Neural cell (in vitro differentiated cells): ENCODE results near the gene FAM219B. TPM values are rescaled to one million over a fixed set of nuclear protein-coding genes. Genes with fewer than 3 reads are reported as not detected.

Experiments
- H2AFZ ChIP-seq: fragments of 200-600, 300-800 bp; sonication (generic), shearing (Covaris generic); 2 replicates; pipeline ENCODE4 v1.6.0; 2014; ENCODE audit warnings: low read depth, mild to moderate bottlenecking, antibody characterized with exemption, low read length, moderate library complexity
- H3F3A ChIP-seq: fragments of 200-600 bp; shearing (Covaris generic); 2 replicates; pipeline ENCODE4 v1.6.1; 2016; ENCODE audit warnings: mild to moderate bottlenecking, moderate library complexity, mixed read lengths, antibody characterized with exemption, low read length; ENCODE audit not compliant: insufficient read depth, poor library complexity, severe bottlenecking
- H3K27ac ChIP-seq: fragments of 200-600, 300-800 bp; sonication (generic), shearing (Covaris generic); 2 replicates; pipeline ENCODE4 v1.5.1; 2014; ENCODE audit warnings: mild to moderate bottlenecking, low read length, moderate library complexity
- H3K27me3 ChIP-seq: fragments of 300-800, 200-600 bp; sonication (generic), shearing (Covaris generic); 2 replicates; pipeline ENCODE4 v1.6.0; 2014; ENCODE audit warnings: mild to moderate bottlenecking, low read depth, low read length, moderate library complexity; ENCODE audit not compliant: insufficient read depth
- H3K36me3 ChIP-seq: fragments of 300-800, 200-600 bp; sonication (generic), shearing (Covaris generic); 2 replicates; pipeline ENCODE4 v1.5.1; 2014; ENCODE audit warnings: mild to moderate bottlenecking, antibody characterized with exemption, low read length, moderate library complexity; ENCODE audit not compliant: insufficient read depth
- H3K4me2 ChIP-seq: fragments of 300-800, 200-600 bp; sonication (generic), shearing (Covaris generic); 2 replicates; pipeline ENCODE4 v1.6.0; 2014; ENCODE audit warnings: mild to moderate bottlenecking, low read length
- H3K4me3 ChIP-seq: fragments of 300-800, 200-600 bp; sonication (generic), shearing (Covaris generic); 2 replicates; pipeline ENCODE4 v1.5.1; 2014; ENCODE audit warnings: mild to moderate bottlenecking, low read length, moderate library complexity
- H3K79me2 ChIP-seq: fragments of 200-600 bp; shearing (Covaris generic); replicated peaks from 2 replicates; pipeline ENCODE4 v1.6.0; 2014; ENCODE audit warnings: mild to moderate bottlenecking, low read length, moderate library complexity; ENCODE audit not compliant: insufficient read depth
- H3K9ac ChIP-seq: fragments of 300-800, 200-600 bp; sonication (generic), shearing (Covaris generic); 2 replicates; pipeline ENCODE4 v1.6.1; 2016; ENCODE audit warnings: mild to moderate bottlenecking, low read length, mixed read lengths
- H3K9me2 ChIP-seq: fragments of 200-600 bp; shearing (Covaris generic); 2 replicates; pipeline ENCODE4 v1.6.1; 2016; ENCODE audit warnings: mild to moderate bottlenecking, low read length, mixed read lengths; ENCODE audit not compliant: insufficient read depth
- H3K9me3 ChIP-seq: fragments of 200-600, 300-800 bp; sonication (generic), shearing (Covaris generic); 2 replicates; pipeline ENCODE4 v1.6.1; 2016; ENCODE audit warnings: mild to moderate bottlenecking, mixed run types, low read length, moderate library complexity, mixed read lengths
- H4K20me1 ChIP-seq: fragments of 200-600 bp; shearing (Covaris generic); 2 replicates; pipeline ENCODE4 v1.6.1; 2016; ENCODE audit warnings: mild to moderate bottlenecking, mixed run types; ENCODE audit not compliant: insufficient read depth
- CTCF ChIP-seq: fragments of 450-650 bp; IDR thresholded peaks from 2 replicates; pipeline ENCODE4 v1.5.1; 2014; ENCODE audit warnings: antibody characterized with exemption, mild to moderate bottlenecking, moderate library complexity; ENCODE audit not compliant: poor library complexity, severe bottlenecking
- EP300 ChIP-seq: fragments of 450-650 bp; conservative IDR thresholded peaks from 2 replicates; pipeline ENCODE4 v1.6.1; 2014; ENCODE audit warnings: antibody characterized with exemption, mild to moderate bottlenecking, moderate library complexity; ENCODE audit not compliant: poor library complexity, severe bottlenecking
- EZH2 ChIP-seq: fragments of 200-600, 300-800 bp; shearing (Covaris generic), sonication (generic); IDR thresholded peaks from 2 replicates; pipeline ENCODE4 v1.6.1; 2014; ENCODE audit warnings: antibody characterized with exemption, low read length, borderline replicate concordance, mild to moderate bottlenecking; ENCODE audit not compliant: insufficient read depth, poor library complexity, severe bottlenecking
- MXI1 ChIP-seq: fragments of 450-650 bp; conservative IDR thresholded peaks from 2 replicates; pipeline ENCODE4 v1.6.1; 2014; ENCODE audit warnings: antibody characterized with exemption, mild to moderate bottlenecking; ENCODE audit not compliant: poor library complexity, severe bottlenecking
- POLR2AphosphoS5 ChIP-seq: IDR thresholded peaks from 2 replicates; pipeline ENCODE4 v1.6.1; 2012
- RAD21 ChIP-seq: fragments of 450-650 bp; conservative IDR thresholded peaks from 2 replicates; pipeline ENCODE4 v1.6.1; 2014; ENCODE audit warnings: antibody characterized with exemption, mild to moderate bottlenecking, moderate library complexity
- REST ChIP-seq: IDR thresholded peaks from 2 replicates; pipeline ENCODE4 v1.6.1; 2012; ENCODE audit warnings: borderline replicate concordance
- SMC3 ChIP-seq: fragments of 450-650 bp; conservative IDR thresholded peaks from 2 replicates; pipeline ENCODE4 v1.6.1; 2014; ENCODE audit warnings: antibody characterized with exemption, mild to moderate bottlenecking, moderate library complexity; ENCODE audit not compliant: poor library complexity
- TAF1 ChIP-seq: IDR thresholded peaks from 2 replicates; pipeline ENCODE4 v1.6.1; 2012; ENCODE audit warnings: low read depth
- polyA plus RNA-seq: library from polyadenylated mRNA; depleted of rRNA; stranded (reverse); fragments of >200 nt; gene quantifications from 2 replicates; pipeline ENCODE4 v1.2.3, GENCODE V29; 2014

The FAM219B gene
- polyA plus RNA-seq, 1 donor from 2014 or later: 250 TPM

- H3K27me3 ChIP-seq: no peaks in the 10 kb centered on the region
- H3K9ac ChIP-seq: peak overlapping the region; percentile 91
- peak overlapping the region; percentile 95 for H3K4me2 ChIP-seq
- peaks cover 23% of the 10 kb centered on the region for H3K79me2 ChIP-seq
- H3K9me3 ChIP-seq: no peaks in the 10 kb centered on the region
- peak overlapping the region; percentile 89 for H3K27ac ChIP-seq
- H3K4me3 ChIP-seq: peak overlapping the region; percentile 85
- peak overlapping the region; percentile 75 for H2AFZ ChIP-seq
- no peaks in the 10 kb centered on the region for H4K20me1 ChIP-seq
- no peaks in the 10 kb centered on the region for H3K9me2 ChIP-seq
- H3F3A ChIP-seq: no peaks in the 10 kb centered on the region
- TF ChIP-seq REST (peak; percentile 31), POLR2AphosphoS5 (no peak)
- no peaks in the 10 kb centered on the region for H3K36me3 ChIP-seq
Observed at GRCh38 chr15:74872702-74873035, 34.0 kb downstream of the FAM219B start.

GRCh38 chr15:74870436-74871215 is 36.0 kb downstream of the FAM219B start:
- no peak overlapping the region for H2AFZ ChIP-seq
- no peaks in the 10 kb centered on the region for H4K20me1 ChIP-seq
- peak overlapping the region; percentile 29 for H3K9ac ChIP-seq
- H3K79me2 ChIP-seq: peaks cover 23% of the 10 kb centered on the region
- no peak overlapping the region for H3K27ac ChIP-seq
- H3K27me3 ChIP-seq: no peaks in the 10 kb centered on the region
- no peaks in the 10 kb centered on the region for H3K9me2 ChIP-seq
- H3F3A ChIP-seq: no peaks in the 10 kb centered on the region
- no peaks in the 10 kb centered on the region for H3K36me3 ChIP-seq
- TF ChIP-seq REST (no peak), RAD21 (no peak), SMC3 (no peak), TAF1 (no peak), EP300 (no peak), EZH2 (no peak), CTCF (no peak), POLR2AphosphoS5 (no peak), MXI1 (no peak)
- peak overlapping the region; percentile 39 for H3K4me3 ChIP-seq
- H3K4me2 ChIP-seq: no peak overlapping the region
- H3K9me3 ChIP-seq: no peaks in the 10 kb centered on the region
